Chondrocyte (in vitro differentiated cells): ENCODE data around the gene DHH. TPM values are rescaled to one million over a fixed set of nuclear protein-coding genes. Genes with fewer than 3 reads are reported as not detected.
"Not testable (repeated sequence)": the region's sequence is repeated elsewhere in the genome, so short reads cannot be mapped to it uniquely, and the experiment has no call there.

Experiments used
- DNase-seq: peaks from one replicate; pipeline ENCODE4 v3.0.0; 2021; ENCODE audit warnings: mixed read lengths, low spot score
- H3K27ac Mint-ChIP-seq: one replicate; pipeline ENCODE4 v1.8.0; 2021; ENCODE audit warnings: mild to moderate bottlenecking, moderate library complexity, mixed read lengths; ENCODE audit not compliant: unreplicated experiment
- H3K27me3 Mint-ChIP-seq: 2 replicates; pipeline ENCODE4 v1.8.0; 2021; ENCODE audit warnings: low read depth, mixed read lengths
- H3K36me3 Mint-ChIP-seq: 2 replicates; pipeline ENCODE4 v1.8.0; 2021; ENCODE audit warnings: low read depth, mixed read lengths
- H3K4me1 Mint-ChIP-seq: 2 replicates; pipeline ENCODE4 v1.8.0; 2021; ENCODE audit warnings: low read depth, mild to moderate bottlenecking, mixed read lengths
- H3K4me3 Mint-ChIP-seq: one replicate; pipeline ENCODE4 v1.8.0; 2021; ENCODE audit warnings: mild to moderate bottlenecking, moderate library complexity, mixed read lengths; ENCODE audit not compliant: unreplicated experiment
- H3K9me3 Mint-ChIP-seq: 2 replicates; pipeline ENCODE4 v1.8.0; 2021; ENCODE audit warnings: low read depth, mixed read lengths
- total RNA-seq: library from RNA; stranded (reverse); gene quantifications from 3 replicates; pipeline ENCODE4 v1.2.1, GENCODE V29; 2021
- TF ChIP-seq, protein P1 (sequence below): fragments of 200-600 bp; sonication (generic); IDR thresholded peaks from 2 replicates; pipeline ENCODE4 v1.5.0; 2021; ENCODE audit warnings: antibody characterized with exemption, mild to moderate bottlenecking, moderate library complexity

Gene DHH
- total RNA-seq, 1 donor from 2014 or later: not detected

DNA sequence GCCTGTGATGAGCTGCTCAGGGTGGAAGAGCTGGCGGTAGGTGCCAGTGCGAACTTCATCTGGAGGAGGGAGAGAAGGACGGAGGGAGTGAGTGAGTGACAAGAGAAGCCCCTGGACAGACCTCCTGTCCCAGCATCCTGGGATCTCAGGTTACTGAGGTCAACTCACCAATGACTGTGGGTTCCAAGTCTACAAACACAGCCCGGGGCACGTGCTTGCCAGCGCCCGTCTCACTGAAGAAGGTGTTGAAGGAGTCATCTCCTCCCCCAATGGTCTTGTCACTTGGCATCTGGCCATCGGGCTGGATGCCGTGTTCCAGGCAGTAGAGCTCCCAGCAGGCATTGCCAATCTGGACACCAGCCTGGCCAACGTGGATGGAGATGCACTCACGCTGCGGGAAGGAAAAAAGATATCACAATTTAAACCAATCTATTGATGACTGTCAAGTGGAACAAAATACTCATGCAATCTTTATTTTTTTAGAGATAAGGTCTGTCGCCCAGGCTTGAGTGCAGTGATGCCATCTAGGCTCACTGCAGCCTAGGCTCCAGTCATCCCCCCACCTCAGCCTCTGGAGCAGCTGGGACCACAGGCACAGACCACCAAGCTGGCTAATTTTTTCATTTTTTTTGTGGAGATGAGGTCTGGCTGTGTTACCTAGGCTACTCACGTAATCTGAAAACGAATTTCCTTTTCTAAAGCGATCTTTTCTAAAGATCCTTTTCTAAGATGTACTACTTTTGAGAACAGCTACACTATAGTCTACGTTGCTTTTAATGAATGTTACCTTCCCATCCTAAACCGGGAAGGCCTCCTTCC is 34.9 kb upstream of the DHH start:
- peaks cover 43% of the 10 kb centered on the region for H3K4me1 Mint-ChIP-seq
- TF ChIP-seq, protein P1, sequence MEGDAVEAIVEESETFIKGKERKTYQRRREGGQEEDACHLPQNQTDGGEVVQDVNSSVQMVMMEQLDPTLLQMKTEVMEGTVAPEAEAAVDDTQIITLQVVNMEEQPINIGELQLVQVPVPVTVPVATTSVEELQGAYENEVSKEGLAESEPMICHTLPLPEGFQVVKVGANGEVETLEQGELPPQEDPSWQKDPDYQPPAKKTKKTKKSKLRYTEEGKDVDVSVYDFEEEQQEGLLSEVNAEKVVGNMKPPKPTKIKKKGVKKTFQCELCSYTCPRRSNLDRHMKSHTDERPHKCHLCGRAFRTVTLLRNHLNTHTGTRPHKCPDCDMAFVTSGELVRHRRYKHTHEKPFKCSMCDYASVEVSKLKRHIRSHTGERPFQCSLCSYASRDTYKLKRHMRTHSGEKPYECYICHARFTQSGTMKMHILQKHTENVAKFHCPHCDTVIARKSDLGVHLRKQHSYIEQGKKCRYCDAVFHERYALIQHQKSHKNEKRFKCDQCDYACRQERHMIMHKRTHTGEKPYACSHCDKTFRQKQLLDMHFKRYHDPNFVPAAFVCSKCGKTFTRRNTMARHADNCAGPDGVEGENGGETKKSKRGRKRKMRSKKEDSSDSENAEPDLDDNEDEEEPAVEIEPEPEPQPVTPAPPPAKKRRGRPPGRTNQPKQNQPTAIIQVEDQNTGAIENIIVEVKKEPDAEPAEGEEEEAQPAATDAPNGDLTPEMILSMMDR: no peak
- DNase-seq: no peak
- H3K27me3 Mint-ChIP-seq: no peaks in the 10 kb centered on the region
- H3K4me3 Mint-ChIP-seq: peak overlapping the region; percentile 93
- peak overlapping the region; percentile 99 for H3K27ac Mint-ChIP-seq
- no peaks in the 10 kb centered on the region for H3K9me3 Mint-ChIP-seq
- H3K36me3 Mint-ChIP-seq: peaks cover 36% of the 10 kb centered on the region

- H3K36me3 Mint-ChIP-seq: peaks cover 36% of the 10 kb centered on the region
- not testable (repeated sequence) for DNase-seq, H3K9me3 Mint-ChIP-seq, H3K27me3 Mint-ChIP-seq
- H3K4me3 Mint-ChIP-seq: peak overlapping the region; percentile 9
- peaks cover 36% of the 10 kb centered on the region for H3K4me1 Mint-ChIP-seq
- peak overlapping the region; percentile 8 for H3K27ac Mint-ChIP-seq
Observed at GRCh38 chr12:49127971-49128370, 33.4 kb upstream of the DHH start.

- TF ChIP-seq, protein P1: no peak
- DNase-seq: no peak
- Mint-ChIP-seq H3K4me3 (peak overlapping the region; percentile 9), H3K9me3 (no peaks in the 10 kb centered on the region), H3K27ac (peak overlapping the region; percentile 18), H3K4me1 (peaks cover 27% of the 10 kb centered on the region), H3K36me3 (peaks cover 36% of the 10 kb centered on the region), H3K27me3 (no peaks in the 10 kb centered on the region)
Observed at GRCh38 chr12:49126852-49127763, 32.5 kb upstream of the DHH start.

GRCh38 chr12:49121047-49121696 is 26.6 kb upstream of the DHH start:
- DNase-seq: no peak
- Mint-ChIP-seq H3K4me1 (no peaks in the 10 kb centered on the region), H3K36me3 (no peaks in the 10 kb centered on the region), H3K27me3 (no peaks in the 10 kb centered on the region), H3K9me3 (no peaks in the 10 kb centered on the region), H3K27ac (no peak overlapping the region), H3K4me3 (no peak overlapping the region)
- TF ChIP-seq, protein P1: peak; percentile 86

GRCh38 chr12:49111206-49111605 is 16.6 kb upstream of the DHH start:
- peak overlapping the region; percentile 97 for H3K27ac Mint-ChIP-seq
- H3K9me3 Mint-ChIP-seq: no peaks in the 10 kb centered on the region
- TF ChIP-seq, protein P1: no peak
- peaks cover 26% of the 10 kb centered on the region for H3K4me1 Mint-ChIP-seq
- no peaks in the 10 kb centered on the region for H3K27me3 Mint-ChIP-seq
- no peaks in the 10 kb centered on the region for H3K36me3 Mint-ChIP-seq
- DNase-seq: no peak
- H3K4me3 Mint-ChIP-seq: peak overlapping the region; percentile 97
